GM10248 (cell line): ENCODE results near the gene TCAP.

ENCODE experiments used
- CTCF ChIA-PET: fragments of 300-600 bp; sonication (Branson Sonifier 250); formaldehyde crosslinking; extraction: SDS; loops from one replicate; lab custom pipeline; 2021; ENCODE audit warnings: antibody characterized with exemption; lab: Yijun Ruan, JAX
- POLR2A ChIA-PET: fragments of 350-650 bp; sonication (Branson Sonifier 250); formaldehyde crosslinking; extraction: SDS; loops from one replicate; lab custom pipeline; 2020; ENCODE audit warnings: antibody characterized with exemption; lab: Yijun Ruan, JAX
- DNase-seq: peaks from one replicate; pipeline ENCODE4 v3.0.0; 2012; ENCODE audit errors: extremely low spot score
- TF ChIP-seq, protein P1 (sequence below): IDR thresholded peaks from 2 replicates; pipeline ENCODE4 v1.5.1; 2012; ENCODE audit warnings: mild to moderate bottlenecking, low read depth; ENCODE audit errors: extremely low read depth, missing control alignments, control extremely low read depth

Gene TCAP

DNA sequence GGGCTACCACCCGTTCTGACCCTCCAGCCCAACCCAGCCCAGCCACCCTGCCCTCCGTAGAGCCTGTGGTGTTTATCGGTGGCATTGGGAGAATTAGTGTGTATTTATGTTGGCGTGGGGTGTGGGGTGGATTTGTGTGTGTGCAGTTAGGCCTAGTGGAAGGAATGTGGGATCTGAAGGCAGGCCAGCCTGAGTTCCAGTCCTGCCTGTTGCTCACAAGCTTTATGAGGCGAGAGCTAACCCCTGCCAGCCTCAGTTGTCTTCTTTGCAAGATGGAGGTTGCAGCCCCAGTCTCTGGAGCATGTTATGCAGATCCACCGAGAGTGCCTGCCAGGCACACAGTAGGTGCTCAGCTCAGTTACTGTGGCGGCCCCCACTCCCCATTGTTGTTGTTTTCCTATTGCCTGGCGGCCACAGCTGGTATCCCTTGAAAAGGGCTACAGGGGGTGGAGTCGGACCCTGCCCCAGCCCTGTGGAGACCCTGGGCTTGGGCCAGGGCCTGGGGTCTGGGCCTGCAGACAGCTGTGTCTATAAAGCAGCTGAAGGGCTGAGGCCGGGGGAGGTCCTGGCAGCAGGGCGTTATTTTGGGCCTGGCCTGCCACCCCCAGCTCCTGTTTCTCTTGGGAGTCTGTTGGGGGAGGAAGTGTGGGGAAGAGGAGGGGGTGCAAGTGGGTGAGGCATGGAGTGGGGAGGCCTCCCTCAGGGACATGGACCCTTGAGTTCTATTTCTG lies 39.8 kb downstream of the TCAP start:
- ChIA-PET POLR2A (no interaction called here), CTCF (interaction anchor here (3.4 kb wide), 1 partner anchor 84 kb away, joined by 13 read pairs; no protein-coding TSS in a partner anchor)
- DNase-seq = no peak
- TF ChIP-seq, protein P1, sequence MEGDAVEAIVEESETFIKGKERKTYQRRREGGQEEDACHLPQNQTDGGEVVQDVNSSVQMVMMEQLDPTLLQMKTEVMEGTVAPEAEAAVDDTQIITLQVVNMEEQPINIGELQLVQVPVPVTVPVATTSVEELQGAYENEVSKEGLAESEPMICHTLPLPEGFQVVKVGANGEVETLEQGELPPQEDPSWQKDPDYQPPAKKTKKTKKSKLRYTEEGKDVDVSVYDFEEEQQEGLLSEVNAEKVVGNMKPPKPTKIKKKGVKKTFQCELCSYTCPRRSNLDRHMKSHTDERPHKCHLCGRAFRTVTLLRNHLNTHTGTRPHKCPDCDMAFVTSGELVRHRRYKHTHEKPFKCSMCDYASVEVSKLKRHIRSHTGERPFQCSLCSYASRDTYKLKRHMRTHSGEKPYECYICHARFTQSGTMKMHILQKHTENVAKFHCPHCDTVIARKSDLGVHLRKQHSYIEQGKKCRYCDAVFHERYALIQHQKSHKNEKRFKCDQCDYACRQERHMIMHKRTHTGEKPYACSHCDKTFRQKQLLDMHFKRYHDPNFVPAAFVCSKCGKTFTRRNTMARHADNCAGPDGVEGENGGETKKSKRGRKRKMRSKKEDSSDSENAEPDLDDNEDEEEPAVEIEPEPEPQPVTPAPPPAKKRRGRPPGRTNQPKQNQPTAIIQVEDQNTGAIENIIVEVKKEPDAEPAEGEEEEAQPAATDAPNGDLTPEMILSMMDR = no peak

DNA sequence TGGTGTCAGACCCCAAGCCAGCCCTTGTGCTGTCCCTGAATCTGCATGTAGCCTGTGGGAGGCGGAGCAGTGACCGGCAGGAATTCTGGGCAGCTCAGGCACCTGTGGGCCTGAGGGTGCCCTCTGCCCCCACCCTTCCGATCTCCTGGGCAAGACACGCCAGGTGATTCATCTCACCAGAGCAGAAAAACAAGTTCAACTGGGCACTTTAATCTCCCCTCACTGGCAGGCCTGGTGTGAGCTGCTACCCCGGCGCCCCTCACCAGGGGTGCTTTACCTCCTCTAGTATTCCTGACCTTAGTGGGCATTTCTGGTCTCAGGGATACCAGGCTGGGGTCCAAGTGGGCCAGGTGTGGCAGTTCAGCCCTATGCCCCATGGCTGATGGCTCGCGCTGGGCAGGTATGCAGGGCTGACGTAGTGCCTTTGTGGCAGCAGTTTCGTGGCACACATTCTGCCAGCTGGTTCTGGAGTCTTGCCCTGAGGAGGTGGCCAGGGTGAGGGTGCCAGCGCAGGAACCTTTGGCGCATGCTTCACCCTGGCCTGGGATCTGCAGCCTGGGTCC lies 40.7 kb downstream of the TCAP start:
- no peak for DNase-seq
- TF ChIP-seq, protein P1 = no peak
- ChIA-PET CTCF (interaction anchor here (2.0 kb wide), 1 partner anchor 51 kb away, joined by 5 read pairs; no protein-coding TSS in a partner anchor), POLR2A (no interaction called here)

DNA sequence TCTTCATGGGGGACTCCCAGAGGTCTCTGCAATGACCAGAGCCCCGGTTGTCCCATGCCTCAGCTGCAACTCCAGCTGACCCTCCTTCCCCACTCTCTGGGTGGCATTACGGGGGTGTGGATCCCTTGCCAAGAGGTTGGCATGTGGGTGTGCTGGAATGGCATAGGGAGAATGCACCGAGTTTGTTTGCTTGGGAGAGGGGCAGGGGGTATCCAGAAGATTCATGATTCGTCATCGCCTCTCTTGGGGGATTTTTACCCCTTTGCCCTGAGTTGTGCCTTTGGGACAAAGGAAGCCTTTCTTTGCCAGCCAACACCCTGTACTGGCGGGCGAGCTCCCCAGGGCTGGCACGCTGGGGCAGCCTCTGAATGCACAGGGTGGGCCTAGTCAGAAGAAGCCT lies 41.2 kb downstream of the TCAP start:
- POLR2A ChIA-PET = no interaction called here
- TF ChIP-seq, protein P1 = no peak
- DNase-seq = no peak
- CTCF ChIA-PET = interaction anchor here (2.0 kb wide), 1 partner anchor 52 kb away, joined by 5 read pairs; no protein-coding TSS in a partner anchor

DNA sequence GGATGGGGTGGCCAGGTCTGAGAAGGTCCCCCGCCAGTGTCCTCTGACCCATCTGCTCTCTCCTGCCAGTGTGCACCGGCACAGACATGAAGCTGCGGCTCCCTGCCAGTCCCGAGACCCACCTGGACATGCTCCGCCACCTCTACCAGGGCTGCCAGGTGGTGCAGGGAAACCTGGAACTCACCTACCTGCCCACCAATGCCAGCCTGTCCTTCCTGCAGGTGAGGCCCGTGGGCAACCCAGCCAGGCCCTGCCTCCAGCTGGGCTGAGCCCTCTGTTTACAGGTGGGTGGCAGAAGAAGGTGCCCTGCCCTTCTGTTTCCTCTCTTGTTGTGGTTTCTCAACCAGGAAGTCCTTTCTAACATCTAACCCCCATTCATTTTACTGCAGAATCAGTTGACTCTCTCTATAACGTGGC lies 41.8 kb downstream of the TCAP start:
- DNase-seq = no peak
- TF ChIP-seq, protein P1 = no peak
- CTCF ChIA-PET = interaction anchor here (2.0 kb wide), 1 partner anchor 52 kb away, joined by 5 read pairs; no protein-coding TSS in a partner anchor
- POLR2A ChIA-PET = no interaction called here

DNA sequence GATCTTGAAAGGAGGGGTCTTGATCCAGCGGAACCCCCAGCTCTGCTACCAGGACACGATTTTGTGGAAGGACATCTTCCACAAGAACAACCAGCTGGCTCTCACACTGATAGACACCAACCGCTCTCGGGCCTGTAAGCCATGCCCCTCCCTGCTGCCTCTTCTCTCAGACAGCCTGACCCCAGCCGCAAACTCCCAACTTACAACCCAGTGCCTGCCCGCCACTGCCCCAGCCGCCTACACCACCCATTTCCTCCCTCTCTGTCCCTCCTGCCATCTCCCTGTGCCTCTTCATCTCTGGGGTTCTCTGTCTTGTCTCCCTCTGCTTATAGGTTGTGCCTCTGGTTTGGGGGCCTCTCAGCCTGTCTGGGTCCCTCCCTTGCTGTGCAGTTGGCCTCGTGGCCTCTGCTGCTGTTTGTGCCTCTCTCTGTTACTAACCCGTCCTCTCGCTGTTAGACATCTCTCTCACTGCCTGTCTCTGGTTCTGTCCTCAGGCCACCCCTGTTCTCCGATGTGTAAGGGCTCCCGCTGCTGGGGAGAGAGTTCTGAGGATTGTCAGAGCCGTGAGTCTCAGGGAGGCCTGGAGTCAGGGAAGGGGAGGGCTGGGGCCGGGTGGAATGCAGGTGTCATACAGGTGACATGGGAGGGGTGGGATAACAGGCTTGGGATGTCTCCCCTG lies 44.3 kb downstream of the TCAP start:
- ChIA-PET POLR2A (no interaction called here), CTCF (interaction anchor here (0.9 to 1.3 kb wide), 3 partner anchors 11 to 75 kb away, joined by 3 read pairs; no protein-coding TSS in a partner anchor)
- TF ChIP-seq, protein P1 = no peak
- no peak for DNase-seq
